ENCODE results near the gene IL2RA. TPM values are rescaled to one million over a fixed set of nuclear protein-coding genes. Genes with fewer than 3 reads are reported as not detected.

IL2RA gene
- total and polyA plus RNA-seq, 10 donors = 3.5 to 78.7 (median 15.4) TPM

GRCh38 chr10:6101181-6101580 lies 39.0 kb upstream of the IL2RA start:
- H3K4me3 ChIP-seq = no peak overlapping the region
- TF ChIP-seq POLR2A (IDR thresholded peaks at IDR 0.05) = no peak
- peak in 2 of 3 donors; percentile 27 to 54 for TF ChIP-seq POLR2AphosphoS5 (IDR thresholded peaks at IDR 0.05)
- peaks cover 0 to 96% (median 61%) of the 10 kb centered on the region in 6 donors for H3K36me3 ChIP-seq
- H3K4me1 ChIP-seq = peaks cover 1 to 63% (median 16%) of the 10 kb centered on the region in 6 donors
- no peaks in the 10 kb centered on the region for H3K27me3 ChIP-seq (replicated peaks in 1 of 7)
- no peaks in the 10 kb centered on the region for H3K9me3 ChIP-seq
- 77 to 86% (median 82%) methylated on average over 8 of the region's 8 CpGs for WGBS, 5 donors
- H3K27ac ChIP-seq = peak overlapping the region in 4 of 8 donors; percentile 2 to 75 (median 28)
- no peak for DNase-seq
- intact Hi-C loops (cut with DNase I; ENCODE audit: low total_unique reads) = loop anchor here (10.0 kb wide), 1 partner anchor 104 kb away; the partner anchor contains the start of gene PFKFB3

- Histone ChIP-seq H3K27me3 (replicated peaks in 1 of 7) (no peaks in the 10 kb centered on the region), H3K4me1 (peaks cover 6 to 69% (median 24%) of the 10 kb centered on the region in 6 donors), H3K4me3 (no peak overlapping the region), H3K9me3 (no peaks in the 10 kb centered on the region), H3K36me3 (peaks cover 0 to 88% (median 53%) of the 10 kb centered on the region in 6 donors), H3K27ac (peak overlapping the region in 2 of 8 donors; percentile 2 to 75)
- TF ChIP-seq CTCF (IDR thresholded peaks at IDR 0.05 in 8 of 11, conservative IDR thresholded peaks at IDR 0.05 in 3 of 11) (no peak), POLR2AphosphoS5 (IDR thresholded peaks at IDR 0.05) (no peak), POLR2A (IDR thresholded peaks at IDR 0.05) (no peak)
- WGBS, 5 donors = 76 to 100% (median 83%) methylated on average over 1 of the region's 1 CpG
- DNase-seq = no peak
- intact Hi-C loops (cut with DNase I; ENCODE audit: low total_unique reads) = loop anchor here (10.0 kb wide), 1 partner anchor 104 kb away; the partner anchor contains the start of gene PFKFB3
Measured at GRCh38 chr10:6100370-6100769, 38.2 kb upstream of the IL2RA start.

- DNase-seq = no peak
- Histone ChIP-seq H3K27ac (no peak overlapping the region), H3K27me3 (replicated peaks in 1 of 7) (no peaks in the 10 kb centered on the region), H3K9me3 (no peaks in the 10 kb centered on the region), H3K4me3 (no peak overlapping the region), H3K36me3 (peaks cover 0 to 66% (median 44%) of the 10 kb centered on the region in 6 donors), H3K4me1 (peaks cover 10 to 69% (median 37%) of the 10 kb centered on the region in 6 donors)
- intact Hi-C loops (cut with DNase I; ENCODE audit: low total_unique reads) = no loop called here
- TF ChIP-seq CTCF (IDR thresholded peaks at IDR 0.05 in 8 of 11, conservative IDR thresholded peaks at IDR 0.05 in 3 of 11) (no peak), POLR2A (IDR thresholded peaks at IDR 0.05) (no peak), POLR2AphosphoS5 (IDR thresholded peaks at IDR 0.05) (no peak)
- WGBS, 5 donors = 87 to 95% (median 94%) methylated on average over 7 of the region's 7 CpGs
Measured at GRCh38 chr10:6098156-6098555, 36.0 kb upstream of the IL2RA start.

- WGBS, 5 donors = 87 to 95% (median 94%) methylated on average over 5 of the region's 5 CpGs
- H3K4me3 ChIP-seq = no peak overlapping the region
- H3K27ac ChIP-seq = no peak overlapping the region
- intact Hi-C loops (cut with DNase I; ENCODE audit: low total_unique reads) = no loop called here
- no peaks in the 10 kb centered on the region for H3K27me3 ChIP-seq (replicated peaks in 1 of 7)
- peaks cover 18 to 74% (median 47%) of the 10 kb centered on the region in 6 donors for H3K4me1 ChIP-seq
- DNase-seq = no peak
- TF ChIP-seq CTCF (IDR thresholded peaks at IDR 0.05 in 8 of 11, conservative IDR thresholded peaks at IDR 0.05 in 3 of 11) (no peak), POLR2A (IDR thresholded peaks at IDR 0.05) (no peak), POLR2AphosphoS5 (IDR thresholded peaks at IDR 0.05) (no peak)
- H3K9me3 ChIP-seq = no peaks in the 10 kb centered on the region
- H3K36me3 ChIP-seq = peaks cover 0 to 55% (median 34%) of the 10 kb centered on the region in 6 donors
Measured at GRCh38 chr10:6097063-6097462, 34.9 kb upstream of the IL2RA start.

Measured in spleen (tissue), 11 donors.